ENCODE measurements around the gene DLGAP1.

Gene DLGAP1

GRCh38 chr18:4143585-4143984 lies 311.5 kb downstream of the DLGAP1 start:
- DNase-seq, result no peak

- DNase-seq, result no peak
Observed at GRCh38 chr18:4142876-4143275, 312.2 kb downstream of the DLGAP1 start.

- DNase-seq, result no peak
Observed at GRCh38 chr18:4134700-4135099, 320.4 kb downstream of the DLGAP1 start.

GRCh38 chr18:4130734-4131719 lies 324.1 kb downstream of the DLGAP1 start:
- no peak for DNase-seq

- no peak for DNase-seq
Observed at GRCh38 chr18:4126939-4127338, 328.2 kb downstream of the DLGAP1 start.

- DNase-seq, result no peak
Observed at GRCh38 chr18:4125627-4126230, 329.4 kb downstream of the DLGAP1 start.

- no peak for DNase-seq
Observed at GRCh38 chr18:4125224-4125623, 329.9 kb downstream of the DLGAP1 start.

- no peak for DNase-seq
Observed at GRCh38 chr18:4119813-4120212, 335.3 kb downstream of the DLGAP1 start.

- DNase-seq, result no peak
Observed at GRCh38 chr18:4119127-4119648, 335.9 kb downstream of the DLGAP1 start.

GRCh38 chr18:4108016-4108415 lies 347.1 kb downstream of the DLGAP1 start:
- DNase-seq, result no peak

- DNase-seq, result no peak
Observed at GRCh38 chr18:4107049-4107467, 348.0 kb downstream of the DLGAP1 start.

GRCh38 chr18:4106407-4107033 lies 348.6 kb downstream of the DLGAP1 start:
- peak; percentile 38 for DNase-seq

- DNase-seq, result no peak
Observed at GRCh38 chr18:4102901-4103300, 352.2 kb downstream of the DLGAP1 start.

GRCh38 chr18:4101009-4101408 lies 354.1 kb downstream of the DLGAP1 start:
- no peak for DNase-seq

GRCh38 chr18:4096486-4096885 lies 358.6 kb downstream of the DLGAP1 start:
- no peak for DNase-seq

- no peak for DNase-seq
Observed at GRCh38 chr18:4093676-4094075, 361.4 kb downstream of the DLGAP1 start.

GRCh38 chr18:4084382-4084900 lies 370.7 kb downstream of the DLGAP1 start:
- no peak for DNase-seq

- DNase-seq, result no peak
Observed at GRCh38 chr18:4078246-4078645, 376.9 kb downstream of the DLGAP1 start.

- DNase-seq, result no peak
Observed at GRCh38 chr18:4077721-4078120, 377.4 kb downstream of the DLGAP1 start.

GRCh38 chr18:4077204-4077603 lies 377.9 kb downstream of the DLGAP1 start:
- DNase-seq, result no peak

- no peak for DNase-seq
Observed at GRCh38 chr18:4074647-4075046, 380.5 kb downstream of the DLGAP1 start.

GRCh38 chr18:4069183-4069582 lies 385.9 kb downstream of the DLGAP1 start:
- no peak for DNase-seq

GRCh38 chr18:4068552-4069158 lies 386.5 kb downstream of the DLGAP1 start:
- no peak for DNase-seq

All from COR-L47 (cell line).